Vagina (tissue), 2 donors: ENCODE data around the gene EFCAB11. TPM values are rescaled to one million over a fixed set of nuclear protein-coding genes. Genes with fewer than 3 reads are reported as not detected.

Experiments used
- DNase-seq, 2 donors: peaks; one replicate each; pipeline ENCODE4 v3.0.0-alpha.2; 2017; ENCODE audit errors: extremely low spot score in 2 of 2
- H3K27ac ChIP-seq: fragments of 200-600 bp; sonication (generic); one replicate; pipeline ENCODE4 v1.5.1; 2019
- H3K27me3 ChIP-seq: fragments of 200-600 bp; sonication (generic); one replicate; pipeline ENCODE4 v1.5.1; 2019
- H3K36me3 ChIP-seq, 2 donors: fragments of 200-600 bp; sonication (generic); one replicate each; pipeline ENCODE4 v1.5.1; 2017 to 2019
- H3K4me1 ChIP-seq: fragments of 200-600 bp; sonication (generic); one replicate; pipeline ENCODE4 v1.5.1; 2019
- H3K4me3 ChIP-seq, 2 donors: fragments of 200-600 bp; sonication (generic); 1 replicate in 1 of 2; 2 replicates in 1 of 2; pipeline ENCODE4 v1.5.1; 2016 to 2019
- H3K9me3 ChIP-seq: fragments of 200-600 bp; sonication (generic); one replicate; pipeline ENCODE4 v1.5.1; 2019
- CTCF ChIP-seq, 3 experiments: fragments of 450-650 bp in 2 of 3; fragments of 200-600 bp in 1 of 3; sonication (generic) in 1 of 3; IDR thresholded peaks; one replicate each; pipeline ENCODE4 v1.5.1; 2017 to 2019; ENCODE audit warnings: antibody characterized with exemption in 3 of 3, mild to moderate bottlenecking in 2 of 3, moderate library complexity in 2 of 3
- POLR2A ChIP-seq, 2 donors: fragments of 450-650 bp; IDR thresholded peaks; one replicate each; pipeline ENCODE4 v1.6.1; 2017; ENCODE audit warnings: antibody characterized with exemption in 2 of 2, mild to moderate bottlenecking in 2 of 2, moderate library complexity in 2 of 2
- POLR2AphosphoS5 ChIP-seq, 2 donors: sonication (generic); formaldehyde crosslinking; IDR thresholded peaks; one replicate each; pipeline ENCODE4 v1.9.0; 2017; ENCODE audit warnings: antibody characterized with exemption in 2 of 2, mild to moderate bottlenecking in 2 of 2, low read depth in 1 of 2; ENCODE audit not compliant: insufficient read depth in 1 of 2
- intact Hi-C: fragments of 100-400 bp; cut with DNase I; formaldehyde crosslinking; loops from one replicate; pipeline ENCODE4 v1.15.1; 2023
- total RNA-seq: library from RNA; depleted of rRNA; stranded (reverse); fragments of >200 nt; gene quantifications from one replicate; pipeline ENCODE4 v1.2.3, GENCODE V29; 2016

Gene EFCAB11, protein sequence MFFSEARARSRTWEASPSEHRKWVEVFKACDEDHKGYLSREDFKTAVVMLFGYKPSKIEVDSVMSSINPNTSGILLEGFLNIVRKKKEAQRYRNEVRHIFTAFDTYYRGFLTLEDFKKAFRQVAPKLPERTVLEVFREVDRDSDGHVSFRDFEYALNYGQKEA
- total RNA-seq, result 9.6 TPM

DNA sequence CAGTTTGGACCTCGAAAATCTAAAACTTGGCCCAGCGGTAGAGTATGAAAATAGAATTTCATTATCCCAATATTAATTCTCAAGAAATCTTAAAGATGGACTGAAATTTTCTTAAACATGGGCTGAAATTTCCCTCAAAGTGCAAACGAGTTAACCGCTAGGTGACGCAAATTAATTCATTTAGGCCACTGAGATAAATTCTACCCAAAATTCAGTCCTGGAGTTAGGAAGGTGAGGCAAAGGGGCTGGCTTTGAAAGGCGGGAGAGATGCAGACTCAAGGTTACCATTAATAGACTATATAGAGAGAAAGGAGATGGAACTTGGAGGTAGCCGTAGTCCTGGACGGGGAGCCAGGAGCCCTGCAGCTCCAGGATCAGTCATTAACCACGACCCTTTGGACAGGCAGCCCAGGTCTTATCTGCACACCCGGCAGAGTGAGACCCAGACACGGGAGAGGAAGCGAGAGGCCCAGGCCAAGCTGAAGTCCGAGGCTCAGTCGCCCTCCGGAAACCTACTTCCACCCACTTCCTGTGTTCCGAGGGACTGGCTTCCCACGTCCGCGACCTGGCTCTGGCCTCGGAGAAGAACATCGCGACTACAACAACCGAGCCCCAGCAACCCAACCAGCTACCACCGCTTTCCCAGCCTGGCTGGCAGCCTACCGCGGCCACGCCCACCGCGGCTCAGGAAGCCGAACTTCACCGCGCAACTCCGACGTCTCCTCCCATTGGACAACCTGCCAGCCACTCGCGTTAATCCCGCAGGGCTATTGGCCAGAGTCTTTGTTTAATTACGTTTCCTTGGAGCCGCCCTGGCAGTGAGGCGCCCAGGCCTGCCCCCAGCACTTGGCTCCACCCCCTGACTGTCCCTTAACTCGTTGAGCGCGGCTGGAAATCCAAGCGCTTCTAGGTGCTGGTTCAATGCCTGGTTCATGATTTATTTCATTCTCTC lies at the start of gene EFCAB11:
TSS of gene EFCAB11 (minus strand) at position 661 of the 952 bp plus-strand sequence. CDS start at position 591, 70 bp downstream.
- Histone ChIP-seq H3K4me3 (peak within 1 kb of the TSS; percentile 78 to 79), H3K4me1 (peaks cover 22% of the 10 kb centered on the region), H3K36me3 (no peaks in the 10 kb centered on the region), H3K27me3 (no peaks in the 10 kb centered on the region), H3K27ac (peak within 1 kb of the TSS; percentile 80), H3K9me3 (no peaks in the 10 kb centered on the region)
- no peak for TF ChIP-seq CTCF (IDR thresholded peaks at IDR 0.05)
- TF ChIP-seq POLR2A (IDR thresholded peaks at IDR 0.05), result no peak
- TF ChIP-seq POLR2AphosphoS5 (IDR thresholded peaks at IDR 0.05; ENCODE audit: insufficient read depth in 1 of 2, low read depth in 1 of 2), result peak; percentile 79 to 90
- intact Hi-C loops, result no loop called here
- peak; percentile 97 to 98 for DNase-seq

- no peaks in the 10 kb centered on the region for H3K4me1 ChIP-seq
- no peaks in the 10 kb centered on the region for H3K9me3 ChIP-seq
- intact Hi-C loops, result no loop called here
- no peak overlapping the region for H3K27ac ChIP-seq
- no peaks in the 10 kb centered on the region for H3K27me3 ChIP-seq
- peaks cover 0 to 5% of the 10 kb centered on the region in 2 donors for H3K36me3 ChIP-seq
- no peak for DNase-seq
- no peak overlapping the region for H3K4me3 ChIP-seq
- TF ChIP-seq POLR2AphosphoS5 (IDR thresholded peaks at IDR 0.05; ENCODE audit: insufficient read depth in 1 of 2, low read depth in 1 of 2) (no peak), POLR2A (IDR thresholded peaks at IDR 0.05) (no peak), CTCF (IDR thresholded peaks at IDR 0.05) (no peak)
Observed at GRCh38 chr14:90003526-90004307, 49.2 kb upstream of the EFCAB11 start.

DNA sequence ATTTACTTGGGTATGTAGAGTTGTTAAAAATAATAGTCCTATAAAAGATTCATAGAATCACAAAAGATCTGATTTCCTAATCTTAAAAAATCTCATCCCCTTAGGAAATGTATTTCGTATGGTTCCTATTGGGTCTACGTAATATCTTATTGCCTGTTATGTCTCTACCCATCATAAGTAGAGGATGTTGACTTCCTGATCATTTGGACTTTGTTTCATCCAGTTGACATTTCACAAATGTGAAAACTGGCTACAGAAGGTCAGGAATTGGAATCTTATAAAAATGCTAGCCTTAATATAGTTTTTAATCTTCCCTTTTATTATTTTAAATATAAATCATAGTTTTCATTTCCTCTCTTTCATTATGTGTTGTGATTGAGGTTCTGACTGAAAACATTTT lies 46.4 kb upstream of the EFCAB11 start:
- H3K9me3 ChIP-seq, result no peaks in the 10 kb centered on the region
- TF ChIP-seq CTCF (IDR thresholded peaks at IDR 0.05) (no peak), POLR2AphosphoS5 (IDR thresholded peaks at IDR 0.05; ENCODE audit: insufficient read depth in 1 of 2, low read depth in 1 of 2) (no peak), POLR2A (IDR thresholded peaks at IDR 0.05) (no peak)
- no peak overlapping the region for H3K4me3 ChIP-seq
- no peaks in the 10 kb centered on the region for H3K36me3 ChIP-seq
- no peak for DNase-seq
- intact Hi-C loops, result no loop called here
- H3K27ac ChIP-seq, result no peak overlapping the region
- H3K4me1 ChIP-seq, result no peaks in the 10 kb centered on the region
- H3K27me3 ChIP-seq, result no peaks in the 10 kb centered on the region

DNA sequence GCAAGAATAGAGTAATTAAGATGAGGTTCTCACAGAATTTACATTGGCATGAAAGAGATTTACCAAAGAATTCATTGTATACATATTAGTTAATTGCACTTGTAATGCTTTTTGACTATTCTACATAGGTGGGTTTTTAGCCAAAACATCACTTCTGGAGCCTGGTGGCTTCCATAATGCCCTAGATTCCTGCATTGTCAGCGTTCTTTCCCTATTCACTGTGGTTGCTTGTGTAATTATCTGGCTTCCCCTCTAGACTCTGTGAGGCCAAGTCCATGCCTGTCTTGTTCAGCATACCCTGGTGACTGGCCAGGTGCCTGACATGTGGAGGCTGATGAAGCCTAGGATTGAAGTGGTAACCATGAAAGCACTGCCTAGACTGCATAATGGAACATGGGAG lies 42.4 kb upstream of the EFCAB11 start:
- H3K36me3 ChIP-seq, result peaks cover 0 to 12% of the 10 kb centered on the region in 2 donors
- H3K9me3 ChIP-seq, result no peaks in the 10 kb centered on the region
- intact Hi-C loops, result no loop called here
- no peaks in the 10 kb centered on the region for H3K4me1 ChIP-seq
- H3K4me3 ChIP-seq, result no peak overlapping the region
- DNase-seq, result no peak
- no peak overlapping the region for H3K27ac ChIP-seq
- TF ChIP-seq POLR2AphosphoS5 (IDR thresholded peaks at IDR 0.05; ENCODE audit: insufficient read depth in 1 of 2, low read depth in 1 of 2) (no peak), POLR2A (IDR thresholded peaks at IDR 0.05) (no peak), CTCF (IDR thresholded peaks at IDR 0.05) (no peak)
- H3K27me3 ChIP-seq, result no peaks in the 10 kb centered on the region
